Fibroblast of lung (primary cell): ENCODE results near the gene ZFYVE28.
"Not testable (repeated sequence)": the region's sequence is repeated elsewhere in the genome, so short reads cannot be mapped to it uniquely, and the experiment has no call there.

Experiments used
- EZH2 ChIP-seq: IDR thresholded peaks from 2 replicates; pipeline ENCODE4 v1.5.1; 2012; ENCODE audit warnings: low read length, control low read depth, mild to moderate bottlenecking; ENCODE audit errors: missing control alignments
- TF ChIP-seq, protein P1 (sequence below), 2 donors: IDR thresholded peaks in 1 of 2; conservative IDR thresholded peaks in 1 of 2; 1 replicate in 1 of 2; 2 replicates in 1 of 2; pipeline ENCODE4 v1.5.1; 2011 to 2012; ENCODE audit warnings: low read length in 2 of 2, control low read depth in 1 of 2, inconsistent platforms in 1 of 2, low read depth in 1 of 2, mild to moderate bottlenecking in 1 of 2

DNA sequence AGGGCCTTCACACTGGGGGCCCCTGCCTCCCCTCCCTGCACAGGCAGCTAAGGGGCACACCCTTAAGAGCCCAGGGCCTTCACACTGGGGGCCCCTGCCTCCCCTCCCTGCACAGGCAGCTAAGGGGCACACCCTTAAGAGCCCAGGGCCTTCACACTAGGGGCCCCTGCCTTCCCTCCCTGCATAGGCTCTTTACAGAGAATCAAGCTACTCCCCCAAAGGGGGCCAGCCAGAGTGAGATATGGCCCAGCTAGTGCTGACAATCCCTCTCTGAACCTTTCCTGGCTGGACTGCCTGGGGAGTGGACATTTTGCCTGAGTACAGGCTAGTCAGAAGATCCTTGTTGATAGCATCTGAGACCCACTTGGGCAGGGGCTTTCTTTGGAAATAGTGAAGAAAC, 47.1 kb upstream of the ZFYVE28 start:
- TF ChIP-seq, protein P1, sequence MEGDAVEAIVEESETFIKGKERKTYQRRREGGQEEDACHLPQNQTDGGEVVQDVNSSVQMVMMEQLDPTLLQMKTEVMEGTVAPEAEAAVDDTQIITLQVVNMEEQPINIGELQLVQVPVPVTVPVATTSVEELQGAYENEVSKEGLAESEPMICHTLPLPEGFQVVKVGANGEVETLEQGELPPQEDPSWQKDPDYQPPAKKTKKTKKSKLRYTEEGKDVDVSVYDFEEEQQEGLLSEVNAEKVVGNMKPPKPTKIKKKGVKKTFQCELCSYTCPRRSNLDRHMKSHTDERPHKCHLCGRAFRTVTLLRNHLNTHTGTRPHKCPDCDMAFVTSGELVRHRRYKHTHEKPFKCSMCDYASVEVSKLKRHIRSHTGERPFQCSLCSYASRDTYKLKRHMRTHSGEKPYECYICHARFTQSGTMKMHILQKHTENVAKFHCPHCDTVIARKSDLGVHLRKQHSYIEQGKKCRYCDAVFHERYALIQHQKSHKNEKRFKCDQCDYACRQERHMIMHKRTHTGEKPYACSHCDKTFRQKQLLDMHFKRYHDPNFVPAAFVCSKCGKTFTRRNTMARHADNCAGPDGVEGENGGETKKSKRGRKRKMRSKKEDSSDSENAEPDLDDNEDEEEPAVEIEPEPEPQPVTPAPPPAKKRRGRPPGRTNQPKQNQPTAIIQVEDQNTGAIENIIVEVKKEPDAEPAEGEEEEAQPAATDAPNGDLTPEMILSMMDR (conservative IDR thresholded peaks at IDR 0.05 in 1 of 2, IDR thresholded peaks at IDR 0.05 in 1 of 2; ENCODE audit: low read depth in 1 of 2, low read length in 2 of 2): not testable (repeated sequence)
- TF ChIP-seq EZH2: not testable (repeated sequence)
